ENCODE results near the gene GALNT15. TPM values are rescaled to one million over a fixed set of nuclear protein-coding genes. Genes with fewer than 3 reads are reported as not detected.

The GALNT15 gene
- total RNA-seq, 1 experiment from 2014 or later: not detected

DNA sequence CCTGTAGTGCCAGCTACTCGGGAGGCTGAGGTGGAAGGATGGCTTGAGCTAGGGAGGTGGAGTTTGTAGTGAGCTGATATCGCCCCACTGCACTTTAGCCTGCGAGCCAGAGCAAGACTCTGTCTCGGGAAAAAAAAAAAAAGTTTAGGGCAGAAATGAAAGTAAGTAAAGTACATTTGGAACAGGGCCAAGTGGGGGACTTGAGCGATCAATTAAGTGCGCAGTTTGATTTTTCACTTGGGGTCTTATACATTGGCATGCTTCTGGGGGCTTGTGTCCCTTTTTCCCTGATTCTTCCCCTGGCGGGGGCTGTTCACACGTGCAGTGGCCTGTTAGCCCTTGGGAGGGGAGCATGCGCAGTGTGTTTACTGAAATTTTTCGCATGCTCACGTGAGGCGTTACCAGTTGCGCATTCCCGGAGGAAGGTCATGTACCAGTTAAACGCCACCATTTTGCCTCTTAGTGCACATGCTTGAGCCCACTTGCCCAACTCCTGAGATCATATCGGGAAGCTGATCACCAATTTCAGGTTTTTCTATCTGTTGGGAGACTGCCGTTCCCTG lies 42.0 kb downstream of the GALNT15 start:
- ChIA-PET POLR2A (ENCODE audit: unreplicated experiment) (no interaction called here), CTCF (no interaction called here)
- H3K9me2 ChIP-seq (ENCODE audit: insufficient read depth): no peaks in the 10 kb centered on the region
- no peak overlapping the region for H2AFZ ChIP-seq
- H3K4me2 ChIP-seq: no peak overlapping the region
- no peak for TF ChIP-seq EZH2 (IDR thresholded peaks at IDR 0.05; ENCODE audit: low read depth)
- TF ChIP-seq, protein P1, sequence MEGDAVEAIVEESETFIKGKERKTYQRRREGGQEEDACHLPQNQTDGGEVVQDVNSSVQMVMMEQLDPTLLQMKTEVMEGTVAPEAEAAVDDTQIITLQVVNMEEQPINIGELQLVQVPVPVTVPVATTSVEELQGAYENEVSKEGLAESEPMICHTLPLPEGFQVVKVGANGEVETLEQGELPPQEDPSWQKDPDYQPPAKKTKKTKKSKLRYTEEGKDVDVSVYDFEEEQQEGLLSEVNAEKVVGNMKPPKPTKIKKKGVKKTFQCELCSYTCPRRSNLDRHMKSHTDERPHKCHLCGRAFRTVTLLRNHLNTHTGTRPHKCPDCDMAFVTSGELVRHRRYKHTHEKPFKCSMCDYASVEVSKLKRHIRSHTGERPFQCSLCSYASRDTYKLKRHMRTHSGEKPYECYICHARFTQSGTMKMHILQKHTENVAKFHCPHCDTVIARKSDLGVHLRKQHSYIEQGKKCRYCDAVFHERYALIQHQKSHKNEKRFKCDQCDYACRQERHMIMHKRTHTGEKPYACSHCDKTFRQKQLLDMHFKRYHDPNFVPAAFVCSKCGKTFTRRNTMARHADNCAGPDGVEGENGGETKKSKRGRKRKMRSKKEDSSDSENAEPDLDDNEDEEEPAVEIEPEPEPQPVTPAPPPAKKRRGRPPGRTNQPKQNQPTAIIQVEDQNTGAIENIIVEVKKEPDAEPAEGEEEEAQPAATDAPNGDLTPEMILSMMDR (conservative IDR thresholded peaks at IDR 0.05): no peak
- intact Hi-C loops (cut with micrococcal nuclease; ENCODE audit: unreplicated experiment): no loop called here
- H3K4me1 ChIP-seq (replicated peaks; ENCODE audit: insufficient read depth): no peaks in the 10 kb centered on the region
- H3K36me3 ChIP-seq (ENCODE audit: low read depth): no peaks in the 10 kb centered on the region
- no peaks in the 10 kb centered on the region for H3K79me2 ChIP-seq (ENCODE audit: low read depth)
- BruUV-seq (replicated peaks): no TSS peak
- H3K27me3 ChIP-seq (ENCODE audit: insufficient read depth, low read depth): no peaks in the 10 kb centered on the region
- H3K9me3 ChIP-seq (ENCODE audit: insufficient read depth, low read depth): no peaks in the 10 kb centered on the region
- H3K4me3 ChIP-seq: no peak overlapping the region
- no peak for DNase-seq
- H3K27ac ChIP-seq: no peak overlapping the region
- H4K20me1 ChIP-seq (ENCODE audit: insufficient read depth): no peaks in the 10 kb centered on the region
- no peaks in the 10 kb centered on the region for H3F3A ChIP-seq (ENCODE audit: insufficient read depth, low read depth)

DNA sequence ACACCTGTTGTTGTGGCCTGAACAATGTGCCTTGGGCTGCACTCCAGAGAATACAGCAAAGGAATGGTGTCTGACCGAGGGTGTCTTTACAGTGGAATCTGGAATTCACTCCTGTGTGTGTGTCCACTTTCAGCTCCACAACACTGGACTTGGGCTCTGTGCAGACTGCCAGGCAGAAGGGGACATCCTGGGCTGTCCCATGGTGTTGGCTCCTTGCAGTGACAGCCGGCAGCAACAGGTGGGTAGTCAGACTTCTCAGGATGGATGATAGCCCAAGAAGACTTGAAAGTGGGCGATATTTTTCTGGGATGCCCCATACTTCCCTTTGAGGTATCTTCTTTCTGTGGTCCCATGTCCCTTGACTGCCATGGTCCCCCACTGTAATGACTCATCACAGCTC lies 45.3 kb downstream of the GALNT15 start:
- CTCF ChIA-PET: no interaction called here
- H3K9me3 ChIP-seq (ENCODE audit: insufficient read depth, low read depth): no peaks in the 10 kb centered on the region
- DNase-seq: no peak

DNA sequence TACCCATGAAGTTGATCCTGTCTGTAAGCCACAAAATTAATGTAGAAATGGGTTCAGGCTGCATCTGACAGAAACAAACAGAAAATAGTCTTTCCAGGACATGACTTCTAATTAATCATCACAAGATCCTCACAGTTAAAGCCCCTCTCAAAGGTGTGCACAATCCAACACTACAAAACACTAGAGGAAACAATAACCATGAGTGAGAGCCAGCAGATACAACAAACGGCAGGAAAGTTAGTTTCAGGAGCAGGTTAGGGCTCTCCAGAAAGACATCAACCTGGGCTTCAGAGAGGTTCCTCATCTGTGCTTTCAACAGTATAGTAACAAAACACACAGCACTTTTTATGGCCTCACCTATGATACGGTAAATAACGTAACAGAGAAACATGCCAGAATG lies 47.5 kb downstream of the GALNT15 start:
- Histone ChIP-seq H3K27ac (no peak overlapping the region), H3K27me3 (ENCODE audit: insufficient read depth, low read depth) (no peaks in the 10 kb centered on the region), H3K4me1 (replicated peaks; ENCODE audit: insufficient read depth) (no peaks in the 10 kb centered on the region), H3K36me3 (ENCODE audit: low read depth) (no peaks in the 10 kb centered on the region), H3K4me2 (no peak overlapping the region), H3K79me2 (ENCODE audit: low read depth) (no peaks in the 10 kb centered on the region), H3K9me3 (ENCODE audit: insufficient read depth, low read depth) (no peaks in the 10 kb centered on the region), H3F3A (ENCODE audit: insufficient read depth, low read depth) (no peaks in the 10 kb centered on the region), H3K4me3 (no peak overlapping the region), H4K20me1 (ENCODE audit: insufficient read depth) (no peaks in the 10 kb centered on the region), H2AFZ (no peak overlapping the region), H3K9me2 (ENCODE audit: insufficient read depth) (0 out of 2 replicates have a peak, but pooled peaks cover 3% of the 10 kb centered on the region)
- intact Hi-C loops (cut with micrococcal nuclease; ENCODE audit: unreplicated experiment): no loop called here
- ChIA-PET POLR2A (ENCODE audit: unreplicated experiment) (no interaction called here), CTCF (no interaction called here)
- BruUV-seq (replicated peaks): no TSS peak
- TF ChIP-seq EZH2 (IDR thresholded peaks at IDR 0.05; ENCODE audit: low read depth): no peak
- TF ChIP-seq, protein P1 (conservative IDR thresholded peaks at IDR 0.05): no peak
- DNase-seq: no peak

More for the DNA sequence above, 45.3 kb downstream of the GALNT15 start:
- Histone ChIP-seq H3K9me2 (ENCODE audit: insufficient read depth) (0 out of 2 replicates have a peak, but pooled peaks cover 3% of the 10 kb centered on the region), H3K4me1 (replicated peaks; ENCODE audit: insufficient read depth) (no peaks in the 10 kb centered on the region), H4K20me1 (ENCODE audit: insufficient read depth) (no peaks in the 10 kb centered on the region), H3K4me2 (no peak overlapping the region), H3F3A (ENCODE audit: insufficient read depth, low read depth) (no peaks in the 10 kb centered on the region), H3K79me2 (ENCODE audit: low read depth) (no peaks in the 10 kb centered on the region), H3K27ac (no peak overlapping the region), H3K4me3 (no peak overlapping the region), H3K27me3 (ENCODE audit: insufficient read depth, low read depth) (no peaks in the 10 kb centered on the region), H3K36me3 (ENCODE audit: low read depth) (no peaks in the 10 kb centered on the region), H2AFZ (no peak overlapping the region; the same call in 1 of the 2 replicates)
- intact Hi-C loops (cut with micrococcal nuclease; ENCODE audit: unreplicated experiment): no loop called here
- POLR2A ChIA-PET (ENCODE audit: unreplicated experiment): interaction anchor here (0.7 kb wide), 1 partner anchor 46 kb away, joined by 6 read pairs; no protein-coding TSS in a partner anchor
- BruUV-seq (replicated peaks): no TSS peak
- TF ChIP-seq, protein P1 (conservative IDR thresholded peaks at IDR 0.05): no peak
- TF ChIP-seq EZH2 (IDR thresholded peaks at IDR 0.05; ENCODE audit: low read depth): no peak
